Renal cortex interstitium (tissue), 11 donors: ENCODE data around the gene CBL. TPM values are rescaled to one million over a fixed set of nuclear protein-coding genes. Genes with fewer than 3 reads are reported as not detected.

ENCODE experiments used
- DNase-seq, 11 donors: peaks; one replicate each; pipeline ENCODE4 v3.0.0-alpha.2; 2013; ENCODE audit warnings: low read depth in 9 of 11, low spot score in 4 of 11; ENCODE audit errors: extremely low read depth in 1 of 11
- polyA plus RNA-seq, 3 donors: library from polyadenylated mRNA; unstranded; fragments of 120-200 nt; gene quantifications; one replicate each; pipeline ENCODE4 v1.2.1, GENCODE V29; 2013; ENCODE audit not compliant: insufficient read length in 3 of 3

The CBL gene
- polyA plus RNA-seq, 3 donors, result 16.6 to 23.2 (median 20.3) TPM

- no peak for DNase-seq
Observed at GRCh38 chr11:119335655-119336543, 129.8 kb downstream of the CBL start.

GRCh38 chr11:119336744-119337469, 130.8 kb downstream of the CBL start:
- DNase-seq, result no peak

GRCh38 chr11:119337581-119338317, 131.6 kb downstream of the CBL start:
- no peak for DNase-seq

GRCh38 chr11:119338318-119338890, 132.3 kb downstream of the CBL start:
- DNase-seq, result peak in 3 of 11 donors; percentile 79 to 81 (median 79)

- DNase-seq, result no peak
Observed at GRCh38 chr11:119338965-119339588, 132.9 kb downstream of the CBL start.

- DNase-seq, result peak in 1 of 11 donors; percentile 72
Observed at GRCh38 chr11:119339589-119340334, 133.6 kb downstream of the CBL start.

- peak in 4 of 11 donors; percentile 68 to 87 (median 83) for DNase-seq
Observed at GRCh38 chr11:119340335-119341221, 134.4 kb downstream of the CBL start, which contains the start of gene C1QTNF5. Gene C1QTNF5, minus strand, starts transcription at chr11:119340883. Its CDS starts 486 bp downstream, at chr11:119340397.

- no peak for DNase-seq
Observed at GRCh38 chr11:119341222-119342022, 135.3 kb downstream of the CBL start.

GRCh38 chr11:119342023-119342300, 135.8 kb downstream of the CBL start:
- DNase-seq, result no peak

GRCh38 chr11:119342362-119343130, 136.4 kb downstream of the CBL start:
- no peak for DNase-seq

- DNase-seq, result no peak
Observed at GRCh38 chr11:119343726-119344125, 137.6 kb downstream of the CBL start.

- no peak for DNase-seq
Observed at GRCh38 chr11:119344291-119345010, 138.3 kb downstream of the CBL start.

GRCh38 chr11:119345685-119346084, 139.5 kb downstream of the CBL start:
- no peak for DNase-seq

GRCh38 chr11:119346605-119347004, 140.5 kb downstream of the CBL start, which contains the start of gene MFRP:
Gene MFRP, minus strand, starts transcription at chr11:119346705. Its CDS starts 192 bp downstream, at chr11:119346513.
- DNase-seq, result no peak

GRCh38 chr11:119347242-119347641, 141.1 kb downstream of the CBL start:
- DNase-seq, result no peak
